SK-N-SH treated with all-trans-retinoic acid at 6 μM for 48 hours (cell line): ENCODE results near the gene TRIM2.
"Not testable (repeated sequence)": the region's sequence is repeated elsewhere in the genome, so short reads cannot be mapped to it uniquely, and the experiment has no call there.

Experiments used
- ARNTL ChIP-seq: fragments of 450-650 bp; formaldehyde crosslinking; IDR thresholded peaks from 2 replicates; pipeline ENCODE4 v1.5.0; 2020; ENCODE audit warnings: low read depth, mild to moderate bottlenecking, moderate library complexity, borderline replicate concordance
- BACH2 ChIP-seq: fragments of 250-450 bp; sonication (Bioruptor Pico); IDR thresholded peaks from 2 replicates; pipeline ENCODE4 v1.9.0; 2021; ENCODE audit warnings: mild to moderate bottlenecking, borderline replicate concordance
- CSDC2 ChIP-seq: fragments of 250-450 bp; sonication (Bioruptor Pico); IDR thresholded peaks from 2 replicates; pipeline ENCODE4 v1.5.0; 2020; ENCODE audit warnings: mild to moderate bottlenecking, moderate library complexity
- POU6F1 ChIP-seq: fragments of 250-450 bp; sonication (Bioruptor Pico); IDR thresholded peaks from 2 replicates; pipeline ENCODE4 v1.8.0; 2021; ENCODE audit warnings: low read depth, mild to moderate bottlenecking, moderate library complexity, borderline replicate concordance
- TSHZ2 ChIP-seq: fragments of 250-450 bp; sonication (Bioruptor Pico); IDR thresholded peaks from 2 replicates; pipeline ENCODE4 v1.5.0; 2020; ENCODE audit warnings: mild to moderate bottlenecking, moderate library complexity
- ZC3H10 ChIP-seq: fragments of 250-450 bp; sonication (Bioruptor Pico); IDR thresholded peaks from 2 replicates; pipeline ENCODE4 v1.5.1; 2021; ENCODE audit warnings: mild to moderate bottlenecking, moderate library complexity

GRCh38 chr4:153165236-153165635 is 39.0 kb upstream of the TRIM2 start:
- TF ChIP-seq ARNTL (CRISPR knock-in tag); POU6F1; ZC3H10 (CRISPR knock-in tag); BACH2 (CRISPR knock-in tag); CSDC2 (CRISPR knock-in tag); TSHZ2 (CRISPR knock-in tag): not testable (repeated sequence)
